Endothelial cell (in vitro differentiated cells): ENCODE measurements around the gene SRD5A2. TPM values are rescaled to one million over a fixed set of nuclear protein-coding genes. Genes with fewer than 3 reads are reported as not detected.

Experiments used
- DNase-seq: peaks from one replicate; pipeline ENCODE4 v3.0.0; 2021; ENCODE audit warnings: low spot score
- H3K27ac Mint-ChIP-seq: one replicate; pipeline ENCODE4 v1.8.0; 2021; ENCODE audit warnings: mixed read lengths, inconsistent platforms; ENCODE audit not compliant: unreplicated experiment
- H3K27me3 Mint-ChIP-seq: one replicate; pipeline ENCODE4 v1.8.0; 2021; ENCODE audit warnings: mild to moderate bottlenecking, moderate library complexity, mixed read lengths, inconsistent platforms; ENCODE audit not compliant: unreplicated experiment
- H3K36me3 Mint-ChIP-seq: one replicate; pipeline ENCODE4 v1.8.0; 2021; ENCODE audit warnings: mild to moderate bottlenecking, low read depth, mixed read lengths, inconsistent platforms; ENCODE audit not compliant: unreplicated experiment
- H3K4me1 Mint-ChIP-seq: one replicate; pipeline ENCODE4 v1.8.0; 2021; ENCODE audit warnings: mild to moderate bottlenecking, mixed read lengths, inconsistent platforms; ENCODE audit not compliant: unreplicated experiment
- H3K4me3 Mint-ChIP-seq: one replicate; pipeline ENCODE4 v1.8.0; 2021; ENCODE audit warnings: mild to moderate bottlenecking, mixed read lengths, inconsistent platforms; ENCODE audit not compliant: unreplicated experiment
- H3K9me3 Mint-ChIP-seq: one replicate; pipeline ENCODE4 v1.8.0; 2021; ENCODE audit warnings: mixed read lengths, inconsistent platforms; ENCODE audit not compliant: unreplicated experiment
- total RNA-seq: library from RNA; stranded (reverse); fragmentation: NEBNext Ultra II Directional; extraction: Animal tissue kit (Norgen Biotek cat#: 25700); gene quantifications from one replicate; pipeline ENCODE4 v1.2.1, GENCODE V29; 2021; ENCODE audit not compliant: unreplicated experiment
- TF ChIP-seq, protein P1 (sequence below): fragments of 200-600 bp; sonication (generic); IDR thresholded peaks from one replicate; pipeline ENCODE4 v1.5.0; 2021; ENCODE audit warnings: antibody characterized with exemption; ENCODE audit not compliant: unreplicated experiment

Gene SRD5A2
- total RNA-seq, 1 donor from 2014 or later, result 0.64 TPM

DNA sequence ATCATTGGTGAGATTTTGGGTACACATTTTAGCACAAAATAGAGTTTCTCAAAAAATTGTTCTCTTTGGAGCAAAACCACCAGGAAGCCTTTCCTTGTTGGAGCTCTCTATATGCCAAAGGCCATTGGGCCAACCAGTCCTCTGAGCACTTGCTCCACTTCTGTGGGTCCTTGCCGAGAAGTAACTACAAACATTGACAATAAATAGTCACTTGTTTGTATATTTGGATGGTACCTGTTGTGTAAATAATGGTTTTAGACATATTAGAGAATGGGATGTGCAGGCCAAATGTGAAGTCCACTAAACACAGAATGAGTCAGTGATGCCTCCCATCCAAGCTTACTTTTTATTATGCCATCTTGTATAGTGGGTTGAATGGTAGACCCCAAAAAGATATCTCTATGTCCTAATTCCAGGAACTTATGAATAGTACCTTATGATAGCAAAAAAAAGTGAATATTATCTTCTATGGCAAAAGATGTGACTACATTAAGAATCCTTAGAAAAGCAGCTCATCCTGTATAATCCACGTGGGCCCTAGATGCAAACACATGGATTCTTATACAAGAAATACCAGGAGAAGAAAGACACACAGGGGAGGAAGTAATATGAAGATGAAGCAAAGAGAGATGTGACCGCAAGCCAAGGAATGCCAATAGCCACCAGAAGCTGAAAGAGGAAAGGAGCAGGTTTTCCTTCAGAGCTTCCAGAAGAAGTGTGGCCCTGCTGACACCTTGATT, 24.6 kb downstream of the SRD5A2 start:
- TF ChIP-seq, protein P1, sequence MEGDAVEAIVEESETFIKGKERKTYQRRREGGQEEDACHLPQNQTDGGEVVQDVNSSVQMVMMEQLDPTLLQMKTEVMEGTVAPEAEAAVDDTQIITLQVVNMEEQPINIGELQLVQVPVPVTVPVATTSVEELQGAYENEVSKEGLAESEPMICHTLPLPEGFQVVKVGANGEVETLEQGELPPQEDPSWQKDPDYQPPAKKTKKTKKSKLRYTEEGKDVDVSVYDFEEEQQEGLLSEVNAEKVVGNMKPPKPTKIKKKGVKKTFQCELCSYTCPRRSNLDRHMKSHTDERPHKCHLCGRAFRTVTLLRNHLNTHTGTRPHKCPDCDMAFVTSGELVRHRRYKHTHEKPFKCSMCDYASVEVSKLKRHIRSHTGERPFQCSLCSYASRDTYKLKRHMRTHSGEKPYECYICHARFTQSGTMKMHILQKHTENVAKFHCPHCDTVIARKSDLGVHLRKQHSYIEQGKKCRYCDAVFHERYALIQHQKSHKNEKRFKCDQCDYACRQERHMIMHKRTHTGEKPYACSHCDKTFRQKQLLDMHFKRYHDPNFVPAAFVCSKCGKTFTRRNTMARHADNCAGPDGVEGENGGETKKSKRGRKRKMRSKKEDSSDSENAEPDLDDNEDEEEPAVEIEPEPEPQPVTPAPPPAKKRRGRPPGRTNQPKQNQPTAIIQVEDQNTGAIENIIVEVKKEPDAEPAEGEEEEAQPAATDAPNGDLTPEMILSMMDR, result no peak
- no peaks in the 10 kb centered on the region for H3K4me1 Mint-ChIP-seq
- DNase-seq, result no peak

DNA sequence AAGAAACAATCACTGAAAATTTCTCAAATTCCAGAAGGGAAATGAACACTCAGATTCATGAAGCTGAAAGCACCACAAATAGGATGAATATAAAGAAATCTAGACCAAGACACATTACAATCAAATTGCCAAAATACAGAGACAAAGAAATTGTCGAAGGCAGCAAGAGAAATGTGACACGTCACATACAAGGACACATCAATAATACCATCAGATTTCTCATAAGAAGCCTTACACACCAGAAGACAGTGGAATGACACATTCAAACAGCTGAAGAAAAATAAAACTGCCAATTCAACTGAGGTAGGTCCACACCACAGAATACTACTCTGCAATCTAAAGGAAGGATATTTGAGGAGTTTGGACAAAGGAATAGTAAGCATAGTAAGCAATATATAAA, 27.4 kb downstream of the SRD5A2 start:
- H3K9me3 Mint-ChIP-seq, result peaks cover 17% of the 10 kb centered on the region
- no peak for DNase-seq
- H3K4me1 Mint-ChIP-seq, result no peaks in the 10 kb centered on the region
- H3K4me3 Mint-ChIP-seq, result no peak overlapping the region
- TF ChIP-seq, protein P1, result no peak
- H3K27me3 Mint-ChIP-seq, result no peaks in the 10 kb centered on the region
- H3K27ac Mint-ChIP-seq, result no peak overlapping the region
- peaks cover 5% of the 10 kb centered on the region for H3K36me3 Mint-ChIP-seq

More for the DNA sequence above, 24.6 kb downstream of the SRD5A2 start:
- Mint-ChIP-seq H3K4me3 (no peak overlapping the region), H3K36me3 (peaks cover 5% of the 10 kb centered on the region), H3K27ac (no peak overlapping the region), H3K27me3 (no peaks in the 10 kb centered on the region), H3K9me3 (peaks cover 17% of the 10 kb centered on the region)

DNA sequence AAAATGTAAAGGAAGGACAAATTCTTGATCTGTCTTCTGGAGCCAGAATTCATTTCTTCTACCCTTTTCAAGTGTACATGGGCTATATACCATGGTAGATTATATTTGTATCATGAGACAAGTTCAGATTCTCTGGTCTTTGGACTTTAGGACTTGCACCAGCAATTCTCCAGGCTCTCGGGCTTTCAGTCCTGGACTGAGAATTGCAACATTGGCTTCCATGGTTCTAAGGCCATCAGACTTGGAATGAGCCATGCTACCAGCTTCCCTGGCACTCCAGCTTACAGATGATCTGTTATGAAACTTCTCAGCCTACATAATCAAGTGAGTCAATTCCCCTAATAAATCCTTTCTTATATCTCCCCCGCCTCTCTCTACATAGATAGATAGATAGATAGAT, 33.3 kb downstream of the SRD5A2 start:
- H3K27me3 Mint-ChIP-seq, result no peaks in the 10 kb centered on the region
- H3K27ac Mint-ChIP-seq, result no peak overlapping the region
- H3K4me1 Mint-ChIP-seq, result no peaks in the 10 kb centered on the region
- no peak overlapping the region for H3K4me3 Mint-ChIP-seq
- H3K36me3 Mint-ChIP-seq, result peaks cover under 1% of the 10 kb centered on the region
- DNase-seq, result no peak
- no peaks in the 10 kb centered on the region for H3K9me3 Mint-ChIP-seq
- TF ChIP-seq, protein P1, result no peak

DNA sequence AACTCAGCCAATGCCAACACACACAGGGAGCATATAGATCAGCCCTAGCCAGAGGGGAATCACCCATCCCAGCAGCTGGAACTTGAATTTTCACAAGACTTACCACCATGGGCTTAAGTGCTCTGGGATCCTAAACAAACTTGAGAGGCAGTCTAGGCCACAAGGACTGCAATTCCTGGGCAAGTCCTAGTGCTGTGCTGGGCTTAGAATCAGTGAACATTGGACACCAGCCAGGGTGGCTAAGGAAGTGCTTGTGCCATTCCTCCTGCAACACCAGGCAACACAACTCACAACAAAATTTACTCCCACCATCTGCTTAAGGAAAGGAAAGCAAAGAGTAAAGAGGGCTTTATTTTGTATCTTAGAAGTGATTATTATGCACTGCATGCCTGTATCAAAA, 38.9 kb downstream of the SRD5A2 start:
- TF ChIP-seq, protein P1, result no peak
- Mint-ChIP-seq H3K4me3 (no peak overlapping the region), H3K9me3 (no peaks in the 10 kb centered on the region), H3K27ac (no peak overlapping the region), H3K4me1 (no peaks in the 10 kb centered on the region), H3K36me3 (no peaks in the 10 kb centered on the region), H3K27me3 (no peaks in the 10 kb centered on the region)
- DNase-seq, result no peak

DNA sequence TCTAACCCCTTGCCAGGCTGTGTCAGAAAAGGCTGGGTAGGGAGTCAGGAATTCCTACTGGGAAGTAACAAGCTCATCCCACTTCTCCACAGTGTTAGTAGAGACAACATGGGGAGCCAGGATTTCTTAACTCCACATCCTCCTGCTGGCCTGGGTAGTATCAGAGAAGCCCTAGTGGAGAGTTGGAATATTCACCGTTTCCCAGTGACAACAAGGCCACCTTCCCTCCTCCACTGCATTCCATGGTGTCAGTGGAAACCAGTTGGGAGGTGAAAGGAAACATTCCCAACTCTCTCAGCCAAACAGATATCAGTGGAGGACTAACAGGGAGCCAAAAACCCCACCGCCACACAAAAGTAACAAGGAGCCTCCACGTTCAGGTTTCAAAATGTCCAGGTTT, 41.2 kb downstream of the SRD5A2 start:
- Mint-ChIP-seq H3K27ac (no peak overlapping the region), H3K4me3 (no peak overlapping the region), H3K27me3 (no peaks in the 10 kb centered on the region), H3K4me1 (no peaks in the 10 kb centered on the region), H3K9me3 (no peaks in the 10 kb centered on the region), H3K36me3 (no peaks in the 10 kb centered on the region)
- TF ChIP-seq, protein P1, result no peak
- no peak for DNase-seq
